COR-L47 (cell line): ENCODE results near the gene PRKG1.
"Not testable (repeated sequence)": the region's sequence is repeated elsewhere in the genome, so short reads cannot be mapped to it uniquely, and the experiment has no call there.

Experiments
- DNase-seq: peaks from one replicate; lab custom pipeline; 2025; lab: John Stamatoyannopoulos, UW

The PRKG1 gene

GRCh38 chr10:51700228-51700817 lies 626.0 kb downstream of the PRKG1 start:
- no peak for DNase-seq

GRCh38 chr10:51705774-51706173 lies 631.5 kb downstream of the PRKG1 start:
- no peak for DNase-seq

DNA sequence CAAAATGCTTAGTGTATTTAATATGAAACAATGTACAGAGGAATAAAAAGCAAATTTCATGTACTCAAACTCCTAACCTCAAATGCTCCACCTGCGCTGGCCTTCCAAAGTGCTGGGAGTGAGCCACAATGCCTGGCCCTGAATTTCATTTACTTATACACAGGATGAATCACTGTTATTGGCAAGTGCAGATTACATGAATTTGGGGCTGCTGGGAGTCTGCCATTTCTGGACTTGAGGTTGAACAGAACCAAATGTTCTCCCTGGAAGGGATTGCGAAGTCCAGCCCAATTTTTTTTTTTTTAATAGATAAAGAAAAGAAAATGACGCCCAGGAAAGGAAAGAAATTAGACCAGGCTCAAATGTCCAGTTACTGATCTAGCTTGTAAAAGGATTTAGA lies 631.9 kb downstream of the PRKG1 start:
- DNase-seq: no peak

GRCh38 chr10:51707392-51707791 lies 633.1 kb downstream of the PRKG1 start:
- no peak for DNase-seq

- DNase-seq: no peak
Observed at GRCh38 chr10:51707821-51708424, 633.6 kb downstream of the PRKG1 start.

- DNase-seq: no peak
Observed at GRCh38 chr10:51708609-51709008, 634.3 kb downstream of the PRKG1 start.

DNA sequence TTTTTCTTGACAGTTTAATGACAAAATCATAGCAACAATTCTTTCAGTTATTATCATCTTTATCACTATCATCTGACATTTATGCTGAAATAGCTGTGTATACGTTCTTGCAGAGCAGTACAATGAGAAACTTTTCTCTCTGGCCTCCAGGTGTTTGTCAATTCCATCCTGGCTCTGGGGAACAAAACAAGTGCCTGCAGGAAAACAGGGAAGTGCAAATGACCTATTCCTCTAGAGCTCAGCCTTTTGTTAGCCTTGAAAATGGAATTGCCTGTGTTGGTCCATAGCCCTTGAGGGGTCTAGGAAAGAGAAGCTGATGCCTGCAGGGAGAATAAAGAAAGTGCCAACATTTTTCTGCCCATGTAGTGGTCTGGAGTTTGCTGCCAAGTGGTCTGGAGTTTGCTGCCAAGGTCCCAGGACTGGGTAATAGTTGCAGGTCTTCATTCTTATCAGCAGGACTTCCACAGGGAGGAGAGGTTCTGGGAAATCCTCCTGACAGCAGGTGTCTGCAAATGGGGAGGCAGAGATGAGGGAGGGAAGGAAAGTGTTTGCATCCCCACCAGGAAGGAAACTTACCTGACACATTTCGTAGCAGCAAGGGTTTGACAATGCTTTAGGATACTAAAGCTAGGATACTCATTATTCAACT lies 635.2 kb downstream of the PRKG1 start:
- no peak for DNase-seq

DNA sequence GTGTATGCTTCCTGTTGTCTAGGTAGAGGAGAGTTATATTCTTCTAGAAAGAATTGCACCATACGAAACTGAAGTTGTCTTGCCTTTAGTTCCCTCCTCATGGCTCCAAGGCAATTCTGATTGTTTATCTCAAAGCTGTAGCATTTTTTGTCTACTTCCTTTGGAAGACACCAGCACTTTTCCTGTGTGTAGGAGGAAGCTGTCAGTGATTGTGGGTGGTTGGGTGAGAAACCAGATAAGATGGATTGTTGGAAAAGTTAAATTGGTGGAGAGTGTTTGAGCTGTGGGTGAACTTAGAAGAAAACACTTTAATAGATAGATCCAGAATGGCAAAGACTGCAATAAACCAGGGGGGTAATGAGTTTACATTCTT lies 637.2 kb downstream of the PRKG1 start:
- no peak for DNase-seq

GRCh38 chr10:51716981-51717380 lies 642.7 kb downstream of the PRKG1 start:
- no peak for DNase-seq

DNA sequence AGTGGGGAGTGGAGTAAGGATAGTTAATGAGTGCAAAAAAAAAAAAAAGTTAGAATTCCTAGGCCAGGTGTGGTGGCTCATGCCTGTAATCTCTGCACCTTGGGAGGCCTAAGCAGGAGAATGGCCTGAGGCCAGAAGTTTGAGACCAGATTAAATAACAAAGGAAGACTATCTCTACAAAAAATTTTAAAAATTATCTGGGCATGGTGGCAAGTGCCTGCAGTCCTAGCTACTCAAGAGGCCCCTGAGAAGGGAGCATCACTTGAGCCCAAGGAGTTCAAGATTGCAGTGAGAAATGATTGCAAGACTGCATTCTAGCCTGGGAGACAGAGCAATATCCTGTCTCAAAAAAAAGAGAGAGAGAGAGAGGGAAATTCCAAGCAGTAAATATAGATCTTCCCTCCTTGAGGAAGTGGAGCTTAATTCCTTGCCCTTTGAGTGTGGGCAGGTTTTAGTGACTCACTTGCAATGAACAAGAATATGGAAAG lies 644.6 kb downstream of the PRKG1 start:
- no peak for DNase-seq

GRCh38 chr10:51724038-51724437 lies 649.8 kb downstream of the PRKG1 start:
- no peak for DNase-seq

DNA sequence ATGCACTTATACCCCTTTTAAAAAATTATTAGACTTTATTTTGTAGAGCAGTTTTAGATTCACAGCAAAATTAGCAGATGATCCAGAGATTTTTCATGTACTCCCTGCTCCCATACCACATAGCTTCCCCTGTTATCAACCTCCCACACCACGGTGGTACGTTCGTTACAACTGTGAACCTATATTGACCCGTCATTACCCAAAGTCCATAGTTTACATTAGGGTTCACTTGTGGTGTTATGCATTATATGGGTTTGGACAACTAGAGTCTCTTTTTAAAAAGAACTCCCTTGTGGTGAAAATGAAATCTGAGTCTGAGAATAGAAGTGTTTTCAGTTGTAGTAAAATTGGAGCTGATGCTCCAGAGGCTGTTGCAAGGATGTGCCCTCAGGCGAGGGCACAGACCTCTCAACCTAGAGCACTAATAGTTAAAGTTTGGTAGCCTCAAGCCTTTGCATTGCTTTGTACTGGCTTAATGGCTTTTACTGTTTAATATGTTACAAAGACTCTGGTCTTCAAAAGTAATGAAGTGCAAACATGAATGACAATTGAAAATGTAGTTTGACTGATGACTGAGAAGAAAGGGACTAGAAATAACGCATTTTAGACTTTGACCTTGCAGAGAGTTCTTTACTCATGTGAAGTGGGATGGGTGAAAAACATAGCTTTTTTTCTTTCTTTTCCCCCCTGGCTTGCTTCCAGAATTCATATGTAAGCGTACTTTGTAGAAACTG lies 655.7 kb downstream of the PRKG1 start:
- DNase-seq: no peak

GRCh38 chr10:51733057-51733456 lies 658.8 kb downstream of the PRKG1 start:
- no peak for DNase-seq

DNA sequence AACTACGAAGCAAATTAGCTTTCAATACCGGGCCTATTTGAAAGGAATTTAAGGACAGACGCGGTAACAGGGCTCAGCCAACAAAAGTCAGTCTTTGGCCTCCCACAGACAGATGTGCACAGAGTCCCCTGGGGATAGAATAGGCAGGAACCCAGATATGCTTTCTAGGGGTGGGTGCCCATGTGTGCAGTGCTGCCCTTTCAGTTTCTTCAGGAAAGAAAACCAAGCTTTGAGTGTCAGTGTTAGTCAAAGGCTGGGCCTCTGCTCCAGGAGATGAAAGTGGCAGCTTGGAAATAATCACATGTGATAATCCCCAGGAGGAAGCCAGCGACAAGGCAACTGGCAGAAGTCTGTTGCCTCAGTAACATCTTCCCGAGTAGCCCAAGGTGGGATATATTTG lies 668.9 kb downstream of the PRKG1 start:
- no peak for DNase-seq

GRCh38 chr10:51744235-51745000 lies 670.1 kb downstream of the PRKG1 start:
- DNase-seq: no peak

- no peak for DNase-seq
Observed at GRCh38 chr10:51745397-51745796, 671.1 kb downstream of the PRKG1 start.

GRCh38 chr10:51747216-51747615 lies 672.9 kb downstream of the PRKG1 start:
- DNase-seq: no peak

DNA sequence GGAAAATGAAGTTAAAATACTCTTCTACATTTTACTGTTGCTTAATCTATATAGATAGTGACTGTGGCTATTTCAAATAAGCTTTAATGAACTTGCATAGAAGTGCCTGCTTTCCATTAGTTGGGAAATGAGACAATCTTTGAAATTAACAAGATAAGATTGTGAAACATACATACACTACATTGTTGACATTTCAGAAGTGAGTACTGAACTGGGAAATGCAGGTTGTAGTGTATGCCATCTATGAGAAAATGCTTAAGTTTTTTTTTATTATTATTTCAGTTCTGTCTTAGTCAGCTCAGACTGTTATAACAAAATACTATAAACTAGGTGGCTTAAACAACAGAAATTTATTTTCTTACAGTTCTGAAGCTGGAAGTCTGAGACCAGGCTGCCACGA lies 674.7 kb downstream of the PRKG1 start:
- no peak for DNase-seq

DNA sequence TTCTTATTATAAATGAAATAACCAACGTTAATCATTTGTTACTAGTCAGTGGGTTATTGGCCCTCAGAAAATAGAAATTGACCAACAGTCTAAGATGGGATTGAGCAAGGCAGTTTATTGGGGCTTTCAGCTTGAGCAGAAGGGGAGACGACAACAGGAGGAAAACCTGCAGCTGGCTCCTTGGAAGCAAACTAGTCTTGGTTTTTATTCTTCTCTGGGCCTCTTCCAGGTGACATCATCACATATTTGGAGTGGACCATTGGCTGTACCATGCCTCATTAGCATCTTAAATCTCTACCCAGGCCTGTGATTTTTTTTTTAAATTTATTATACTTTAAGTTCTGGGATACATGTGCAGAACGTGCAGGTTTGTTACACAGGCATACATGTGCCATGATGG lies 684.1 kb downstream of the PRKG1 start:
- no peak for DNase-seq

DNA sequence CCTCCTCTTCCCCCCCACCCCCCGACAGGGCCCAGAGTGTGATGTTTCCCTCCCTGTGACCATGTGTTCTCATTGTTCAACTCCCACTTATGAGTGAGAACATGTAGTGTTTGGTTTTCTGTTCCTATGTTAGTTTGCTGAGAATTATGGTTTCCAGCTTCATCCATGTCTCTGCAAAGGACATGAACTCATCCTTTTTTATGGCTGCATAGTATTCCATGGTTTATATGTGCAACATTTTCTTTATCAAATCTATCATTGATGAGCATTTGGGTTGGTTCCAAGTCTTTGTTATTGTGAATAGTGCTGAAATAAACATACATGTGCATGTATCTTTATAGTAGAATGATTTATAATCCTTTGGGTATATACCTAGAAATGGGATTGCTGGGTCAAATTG lies 684.6 kb downstream of the PRKG1 start:
- not testable (repeated sequence) for DNase-seq

GRCh38 chr10:51759896-51760534 lies 685.7 kb downstream of the PRKG1 start:
- DNase-seq: no peak
